HG02759 (cell line): ENCODE measurements around the gene SGMS1.
"Not testable (repeated sequence)": the region's sequence is repeated elsewhere in the genome, so short reads cannot be mapped to it uniquely, and the experiment has no call there.

Experiments
- ATAC-seq: cut with Tn5 transposase; IDR thresholded peaks from one replicate; pipeline ENCODE4 v1.9.1; 2021; ENCODE audit warnings: mild to moderate bottlenecking, moderate library complexity; ENCODE audit not compliant: unreplicated experiment

Gene SGMS1

GRCh38 chr10:50355693-50356480, 267.9 kb downstream of the SGMS1 start:
- ATAC-seq = not testable (repeated sequence)

GRCh38 chr10:50351483-50352146, 272.1 kb downstream of the SGMS1 start:
- ATAC-seq = no peak

- no peak for ATAC-seq
Measured at GRCh38 chr10:50350366-50350765, 273.4 kb downstream of the SGMS1 start.

GRCh38 chr10:50349554-50349953, 274.2 kb downstream of the SGMS1 start:
- no peak for ATAC-seq

- peak; percentile 91 for ATAC-seq
Measured at GRCh38 chr10:50347394-50347802, 276.4 kb downstream of the SGMS1 start.

GRCh38 chr10:50346942-50347341, 276.8 kb downstream of the SGMS1 start:
- ATAC-seq = peak; percentile 3

GRCh38 chr10:50345545-50345944, 278.2 kb downstream of the SGMS1 start:
- no peak for ATAC-seq

- ATAC-seq = no peak
Measured at GRCh38 chr10:50343702-50344331, 279.9 kb downstream of the SGMS1 start.

- ATAC-seq = no peak
Measured at GRCh38 chr10:50341987-50342386, 281.8 kb downstream of the SGMS1 start.

- ATAC-seq = peak; percentile 36
Measured at GRCh38 chr10:50336140-50336539, 287.6 kb downstream of the SGMS1 start.

- ATAC-seq = no peak
Measured at GRCh38 chr10:50335397-50335796, 288.4 kb downstream of the SGMS1 start.

- no peak for ATAC-seq
Measured at GRCh38 chr10:50334273-50334672, 289.5 kb downstream of the SGMS1 start.

- no peak for ATAC-seq
Measured at GRCh38 chr10:50333872-50334271, 289.9 kb downstream of the SGMS1 start.

GRCh38 chr10:50332108-50332842, 291.5 kb downstream of the SGMS1 start:
- ATAC-seq = no peak

GRCh38 chr10:50331486-50331885, 292.3 kb downstream of the SGMS1 start:
- no peak for ATAC-seq

- no peak for ATAC-seq
Measured at GRCh38 chr10:50326757-50327701, 296.7 kb downstream of the SGMS1 start.

GRCh38 chr10:50326172-50326555, 297.6 kb downstream of the SGMS1 start:
- ATAC-seq = no peak

- ATAC-seq = peak; percentile 88
Measured at GRCh38 chr10:50325449-50326171, 298.1 kb downstream of the SGMS1 start.

GRCh38 chr10:50324680-50325393, 298.9 kb downstream of the SGMS1 start:
- no peak for ATAC-seq
